GM15510 (cell line): ENCODE results near the gene MRM1.

Source experiments
- POLR2A ChIP-seq: IDR thresholded peaks from 3 replicates; pipeline ENCODE4 v1.6.1; 2011; ENCODE audit warnings: borderline replicate concordance; ENCODE audit not compliant: insufficient read length; ENCODE audit errors: extremely low read depth

MRM1 gene

GRCh38 chr17:36641877-36642845 lies 40.8 kb downstream of the MRM1 start:
- no peak for TF ChIP-seq POLR2A

- no peak for TF ChIP-seq POLR2A
Measured at GRCh38 chr17:36643086-36643685, 41.8 kb downstream of the MRM1 start.

GRCh38 chr17:36645422-36645821 lies 44.0 kb downstream of the MRM1 start:
- no peak for TF ChIP-seq POLR2A

- TF ChIP-seq POLR2A: no peak
Measured at GRCh38 chr17:36647636-36648035, 46.3 kb downstream of the MRM1 start.

GRCh38 chr17:36650096-36650775 lies 48.9 kb downstream of the MRM1 start:
- no peak for TF ChIP-seq POLR2A

GRCh38 chr17:36653374-36653773 lies 52.0 kb downstream of the MRM1 start:
- no peak for TF ChIP-seq POLR2A

GRCh38 chr17:36653856-36654255 lies 52.5 kb downstream of the MRM1 start:
- no peak for TF ChIP-seq POLR2A

- no peak for TF ChIP-seq POLR2A
Measured at GRCh38 chr17:36655726-36656125, 54.3 kb downstream of the MRM1 start.

- no peak for TF ChIP-seq POLR2A
Measured at GRCh38 chr17:36657390-36657762, 56.0 kb downstream of the MRM1 start.

GRCh38 chr17:36657763-36658490 lies 56.5 kb downstream of the MRM1 start:
- TF ChIP-seq POLR2A: no peak
